Measurements from ENCODE around the gene DDC.
"Not testable (repeated sequence)": the region's sequence is repeated elsewhere in the genome, so short reads cannot be mapped to it uniquely, and the experiment has no call there.

The DDC gene

GRCh38 chr7:50588937-50589336 is 23.7 kb upstream of the DDC start:
- DNase-seq = no peak

GRCh38 chr7:50587737-50588136 is 22.5 kb upstream of the DDC start:
- DNase-seq = no peak

DNA sequence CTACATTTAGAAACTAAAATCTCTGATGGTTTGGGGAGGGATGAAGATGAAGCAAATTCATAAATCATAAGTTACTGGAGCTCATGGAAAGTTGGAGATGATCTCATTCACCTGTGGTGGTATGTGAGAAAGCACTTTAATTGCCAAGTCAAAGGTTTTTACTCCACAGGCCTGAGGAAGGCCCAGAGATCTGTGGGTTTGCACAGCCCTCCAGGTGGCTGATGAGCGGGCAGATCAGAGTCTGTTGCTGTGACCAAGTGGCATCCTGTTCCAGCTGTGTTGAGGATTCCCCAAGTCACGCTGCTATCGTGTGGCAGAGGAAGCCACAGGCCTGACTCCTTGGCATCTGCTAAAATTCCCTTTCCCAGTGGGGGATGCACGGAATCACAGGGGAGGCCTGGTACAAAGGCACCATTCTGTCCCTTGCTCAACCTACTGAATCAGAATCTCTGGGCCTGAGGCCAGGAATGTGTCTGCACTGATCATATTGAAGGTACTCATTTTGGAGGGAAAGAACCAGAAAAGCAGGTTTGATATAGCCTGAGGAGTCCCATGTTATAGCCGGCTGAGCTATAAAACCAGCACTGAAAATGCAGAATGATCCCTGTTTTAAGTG is 19.7 kb upstream of the DDC start:
- DNase-seq = no peak

DNA sequence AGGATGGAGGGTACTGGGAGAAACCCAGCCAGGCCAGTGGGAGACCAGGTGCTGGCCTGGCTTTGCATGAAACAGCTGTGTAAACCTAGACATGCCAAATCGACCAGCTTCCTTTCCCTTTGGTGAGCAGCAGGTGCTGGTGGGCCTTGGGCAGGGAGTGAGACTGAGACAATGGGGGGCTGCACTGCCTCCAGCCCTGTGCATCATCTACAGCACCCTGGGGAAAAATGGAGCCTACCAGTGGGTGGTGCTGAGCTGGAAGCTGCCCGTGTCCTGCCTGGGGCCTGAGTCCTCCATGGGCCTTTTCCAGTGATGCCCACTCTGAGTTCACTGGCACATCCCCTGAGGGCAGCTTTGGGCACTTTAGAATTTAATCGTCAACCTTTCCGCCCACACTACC is 19.2 kb upstream of the DDC start:
- DNase-seq = no peak

GRCh38 chr7:50583295-50583694 is 18.1 kb upstream of the DDC start:
- DNase-seq = not testable (repeated sequence)

GRCh38 chr7:50582271-50582670 is 17.1 kb upstream of the DDC start:
- DNase-seq = not testable (repeated sequence)

GRCh38 chr7:50580666-50581065 is 15.5 kb upstream of the DDC start:
- DNase-seq = not testable (repeated sequence)

DNA sequence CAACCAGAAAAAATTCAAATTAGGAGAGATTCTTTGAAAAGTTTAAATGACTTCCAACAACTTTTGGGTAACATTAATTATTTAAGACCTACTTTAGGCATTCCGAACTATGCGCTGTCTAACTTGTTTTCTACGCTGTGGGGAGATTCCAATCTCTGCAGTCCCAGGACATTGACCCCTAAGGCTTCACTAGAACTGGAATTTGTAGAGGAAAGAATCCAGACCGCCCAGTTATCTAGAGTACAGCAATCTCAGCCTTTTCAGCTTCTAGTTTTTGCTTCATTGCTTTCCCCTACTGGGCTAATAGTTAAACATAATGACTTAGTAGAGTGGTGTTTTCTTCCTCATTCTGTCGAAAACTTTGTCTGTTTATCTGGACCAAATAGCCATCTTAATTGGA is 14.9 kb upstream of the DDC start:
- DNase-seq = no peak

- not testable (repeated sequence) for DNase-seq
These were observed 12.9 kb upstream of the DDC start for GRCh38 chr7:50578105-50578504.

- DNase-seq = no peak
These were observed 12.4 kb upstream of the DDC start for GRCh38 chr7:50577569-50577968.

- DNase-seq = not testable (repeated sequence)
These were observed 11.2 kb upstream of the DDC start for GRCh38 chr7:50576388-50576787.

GRCh38 chr7:50567715-50568261 is 2.6 kb upstream of the DDC start:
- no peak for DNase-seq

GRCh38 chr7:50565977-50566376 is 772 bp upstream of the DDC start:
- DNase-seq = no peak

GRCh38 chr7:50565559-50565916 is 333 bp upstream of the DDC start:
- no peak for DNase-seq

GRCh38 chr7:50564171-50564570 is 1.0 kb downstream of the DDC start:
- DNase-seq = no peak

DNA sequence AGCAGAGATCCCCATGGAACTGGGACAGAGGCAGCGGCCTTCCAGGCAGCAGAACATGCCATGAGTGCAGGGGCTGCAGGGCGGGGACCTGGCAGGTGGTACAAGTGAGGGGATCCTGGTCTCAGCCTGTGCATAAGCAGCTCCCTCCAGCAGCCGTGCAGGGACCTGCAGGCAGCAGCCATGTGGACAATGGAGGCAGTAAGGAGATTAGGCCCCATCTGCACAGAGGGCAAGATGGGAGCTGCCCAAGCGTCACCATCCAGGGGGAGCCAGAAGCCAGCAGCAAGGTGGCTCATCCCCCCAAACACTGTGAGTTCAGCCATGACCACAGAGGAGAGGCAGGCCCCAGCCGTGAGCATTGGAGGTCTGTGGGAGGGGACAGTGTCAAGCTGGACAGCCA is 3.1 kb downstream of the DDC start:
- DNase-seq = no peak

- DNase-seq = no peak
These were observed 4.3 kb downstream of the DDC start for GRCh38 chr7:50560865-50561351.

GRCh38 chr7:50559881-50560280 is 5.3 kb downstream of the DDC start:
- no peak for DNase-seq

- DNase-seq = no peak
These were observed 6.7 kb downstream of the DDC start for GRCh38 chr7:50558294-50559053.

DNA sequence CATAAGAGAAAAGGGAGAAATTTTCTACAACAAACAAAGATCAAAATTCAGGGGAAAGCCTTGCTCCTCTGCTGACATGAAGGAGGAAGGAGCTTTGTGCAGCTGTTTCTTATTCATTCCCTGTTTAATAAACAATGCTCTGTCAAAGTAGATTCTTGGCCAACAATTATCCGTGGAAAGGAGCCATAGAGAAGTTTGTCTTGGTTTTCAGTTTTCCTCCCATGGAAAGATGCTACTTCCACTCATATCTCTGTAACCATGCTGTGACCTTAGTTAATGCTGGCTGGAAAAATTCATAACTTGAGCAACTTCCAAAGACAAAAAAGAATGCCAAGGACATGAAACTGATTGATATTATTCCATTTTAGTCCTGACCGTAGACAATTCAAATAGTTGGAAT is 8.1 kb downstream of the DDC start:
- DNase-seq = no peak

- DNase-seq = no peak
These were observed 8.8 kb downstream of the DDC start for GRCh38 chr7:50556247-50556991.

DNA sequence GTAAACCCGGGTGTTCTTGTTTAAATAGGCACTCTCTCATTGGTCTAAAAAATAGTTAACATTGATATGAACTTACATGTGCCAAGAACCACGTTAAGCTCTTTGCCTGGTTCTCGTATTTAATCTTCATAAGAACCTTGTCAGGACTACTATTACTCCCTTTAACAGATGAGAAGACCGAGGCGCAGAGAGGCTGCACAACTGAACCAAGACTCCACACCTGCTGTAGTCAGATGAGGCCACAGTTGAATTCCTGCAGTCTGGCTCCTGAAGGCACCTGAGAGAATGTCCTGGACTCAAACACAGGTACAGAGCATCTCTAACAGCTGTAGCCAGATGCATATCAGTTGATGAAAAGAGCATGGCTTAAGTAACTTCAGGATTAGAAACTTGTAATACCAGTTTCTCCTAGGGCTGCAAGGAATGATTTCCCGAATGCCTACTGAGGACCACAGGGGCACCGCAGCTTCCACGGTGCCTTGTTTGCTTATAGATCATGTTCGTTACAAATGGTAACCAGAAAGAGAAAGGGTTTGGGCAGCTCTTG is 9.5 kb downstream of the DDC start:
- DNase-seq = no peak
